Astrocyte (in vitro differentiated cells and primary cell): ENCODE measurements around the gene AARS2. TPM values are rescaled to one million over a fixed set of nuclear protein-coding genes. Genes with fewer than 3 reads are reported as not detected.

Source experiments
- DNase-seq: peaks from one replicate; pipeline ENCODE4 v3.0.0-alpha.2; 2010; ENCODE audit warnings: low read depth
- FAIRE-seq: peaks from 2 replicates; lab custom pipeline; 2011; peaks lifted over from hg19 to GRCh38; lab: Jason Lieb, UNC
- H2AFZ ChIP-seq: 2 replicates; pipeline ENCODE4 v1.6.0; 2012; ENCODE audit warnings: low read depth, low read length, inconsistent platforms
- H3K27ac ChIP-seq: 2 replicates; pipeline ENCODE4 v1.5.1; 2011; ENCODE audit warnings: low read depth, low read length, inconsistent platforms
- H3K27me3 ChIP-seq: 2 replicates; pipeline ENCODE4 v1.6.0; 2011; ENCODE audit warnings: low read length, inconsistent platforms; ENCODE audit not compliant: insufficient read depth
- H3K36me3 ChIP-seq: 2 replicates; pipeline ENCODE4 v1.5.1; 2011; ENCODE audit warnings: low read length, inconsistent platforms; ENCODE audit not compliant: insufficient read depth
- H3K4me1 ChIP-seq: 2 replicates; pipeline ENCODE4 v1.5.1; 2011; ENCODE audit warnings: low read length, inconsistent platforms; ENCODE audit not compliant: insufficient read depth
- H3K4me2 ChIP-seq: 2 replicates; pipeline ENCODE4 v1.6.0; 2012; ENCODE audit warnings: low read length, inconsistent platforms
- H3K4me3 ChIP-seq: 2 replicates; pipeline ENCODE4 v1.5.1; 2011; ENCODE audit warnings: low read depth, mild to moderate bottlenecking, low read length, inconsistent platforms; ENCODE audit not compliant: insufficient read depth
- H3K79me2 ChIP-seq: 2 replicates; pipeline ENCODE4 v1.6.0; 2012; ENCODE audit warnings: mild to moderate bottlenecking, low read length, inconsistent platforms; ENCODE audit not compliant: insufficient read depth
- H3K9ac ChIP-seq: 2 replicates; pipeline ENCODE4 v1.6.0; 2012; ENCODE audit warnings: mild to moderate bottlenecking, low read length, inconsistent platforms
- H3K9me3 ChIP-seq: 2 replicates; pipeline ENCODE4 v1.5.1; 2012; ENCODE audit warnings: low read depth, mild to moderate bottlenecking, low read length, inconsistent platforms; ENCODE audit not compliant: insufficient read depth
- H4K20me1 ChIP-seq: 2 replicates; pipeline ENCODE4 v1.6.0; 2012; ENCODE audit warnings: low read length, inconsistent platforms; ENCODE audit not compliant: insufficient read depth
- H3K27ac Mint-ChIP-seq: one replicate; pipeline ENCODE4 v1.8.0; 2021; ENCODE audit warnings: mild to moderate bottlenecking, mixed read lengths; ENCODE audit not compliant: unreplicated experiment
- H3K27me3 Mint-ChIP-seq: one replicate; pipeline ENCODE4 v1.8.0; 2021; ENCODE audit warnings: low read depth, mixed read lengths; ENCODE audit not compliant: unreplicated experiment
- H3K36me3 Mint-ChIP-seq: one replicate; pipeline ENCODE4 v1.8.0; 2021; ENCODE audit warnings: low read depth, mixed read lengths; ENCODE audit not compliant: unreplicated experiment
- H3K4me1 Mint-ChIP-seq: one replicate; pipeline ENCODE4 v1.8.0; 2021; ENCODE audit warnings: low read depth, mixed read lengths; ENCODE audit not compliant: unreplicated experiment
- H3K4me3 Mint-ChIP-seq: one replicate; pipeline ENCODE4 v1.8.0; 2021; ENCODE audit warnings: mild to moderate bottlenecking, moderate library complexity, mixed read lengths; ENCODE audit not compliant: unreplicated experiment
- H3K9me3 Mint-ChIP-seq: one replicate; pipeline ENCODE4 v1.8.0; 2021; ENCODE audit warnings: mild to moderate bottlenecking, mixed read lengths; ENCODE audit not compliant: unreplicated experiment
- EZH2 ChIP-seq: IDR thresholded peaks from 2 replicates; pipeline ENCODE4 v1.6.1; 2012; ENCODE audit warnings: mild to moderate bottlenecking, low read length, inconsistent platforms; ENCODE audit not compliant: insufficient read depth
- total RNA-seq: library from RNA; stranded (reverse); gene quantifications from 2 replicates; pipeline ENCODE4 v1.2.1, GENCODE V29; 2021
- TF ChIP-seq, protein P1 (sequence below): IDR thresholded peaks from 2 replicates; pipeline ENCODE4 v1.5.1; 2011; ENCODE audit warnings: low read depth, mild to moderate bottlenecking, inconsistent platforms, low read length, moderate library complexity; ENCODE audit not compliant: insufficient read depth

Gene AARS2
- total RNA-seq, 1 donor from 2014 or later = 12.3 TPM

DNA sequence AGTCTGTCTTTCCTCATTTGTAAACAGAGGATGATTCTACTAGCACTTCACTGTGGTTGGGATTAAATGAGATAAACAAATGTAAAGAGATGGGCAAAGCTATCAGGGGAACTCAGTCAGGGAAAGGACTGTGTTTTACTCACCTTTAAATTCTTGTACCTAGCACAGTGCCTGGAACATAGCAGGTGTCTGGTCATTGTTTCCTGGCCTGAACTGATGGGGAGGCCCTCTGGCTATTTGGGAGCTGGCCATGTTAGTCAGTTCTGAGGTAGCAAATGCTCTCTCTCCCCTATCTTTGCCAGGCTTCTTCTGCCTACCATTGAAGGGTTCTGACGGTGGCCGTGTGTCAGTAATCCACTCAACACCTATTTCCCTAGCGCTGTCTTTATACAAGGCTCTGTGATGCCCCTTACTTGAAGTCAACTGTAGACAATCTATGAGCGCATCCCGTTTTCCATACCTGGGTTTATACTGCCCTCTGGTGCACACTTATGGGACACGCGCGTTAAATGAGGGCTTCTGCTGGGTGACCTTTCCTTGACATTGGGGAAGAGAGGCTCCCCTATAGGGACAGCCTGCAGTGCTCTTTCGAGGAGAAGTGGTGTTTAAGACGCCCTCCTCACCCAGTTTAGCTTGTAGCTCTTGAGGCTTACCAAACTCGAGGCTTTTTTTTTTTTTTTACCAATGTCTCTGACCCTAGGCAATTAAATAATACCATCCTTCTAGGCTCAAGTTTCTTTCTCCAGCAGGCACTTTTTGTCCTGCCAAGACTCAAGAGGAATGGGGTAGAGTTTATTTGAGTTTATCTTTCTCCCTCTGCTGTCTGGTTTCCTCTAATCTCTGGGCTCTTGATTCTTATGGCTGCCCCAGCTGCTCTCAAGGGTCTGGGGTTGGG is 25.3 kb upstream of the AARS2 start:
- FAIRE-seq (peak; percentile 32), DNase-seq (peak; percentile 18)
- Histone ChIP-seq H3K9ac (no peak overlapping the region), H2AFZ (no peak overlapping the region), H4K20me1 (no peaks in the 10 kb centered on the region), H3K4me2 (no peak overlapping the region), H3K4me3 (no peak overlapping the region), H3K4me1 (no peaks in the 10 kb centered on the region), H3K9me3 (no peaks in the 10 kb centered on the region), H3K79me2 (no peaks in the 10 kb centered on the region), H3K36me3 (no peaks in the 10 kb centered on the region), H3K27ac (no peak overlapping the region), H3K27me3 (peaks cover 33% of the 10 kb centered on the region)
- H3K9me3 Mint-ChIP-seq = no peaks in the 10 kb centered on the region
- peaks cover 1% of the 10 kb centered on the region for H3K4me1 Mint-ChIP-seq
- TF ChIP-seq, protein P1, sequence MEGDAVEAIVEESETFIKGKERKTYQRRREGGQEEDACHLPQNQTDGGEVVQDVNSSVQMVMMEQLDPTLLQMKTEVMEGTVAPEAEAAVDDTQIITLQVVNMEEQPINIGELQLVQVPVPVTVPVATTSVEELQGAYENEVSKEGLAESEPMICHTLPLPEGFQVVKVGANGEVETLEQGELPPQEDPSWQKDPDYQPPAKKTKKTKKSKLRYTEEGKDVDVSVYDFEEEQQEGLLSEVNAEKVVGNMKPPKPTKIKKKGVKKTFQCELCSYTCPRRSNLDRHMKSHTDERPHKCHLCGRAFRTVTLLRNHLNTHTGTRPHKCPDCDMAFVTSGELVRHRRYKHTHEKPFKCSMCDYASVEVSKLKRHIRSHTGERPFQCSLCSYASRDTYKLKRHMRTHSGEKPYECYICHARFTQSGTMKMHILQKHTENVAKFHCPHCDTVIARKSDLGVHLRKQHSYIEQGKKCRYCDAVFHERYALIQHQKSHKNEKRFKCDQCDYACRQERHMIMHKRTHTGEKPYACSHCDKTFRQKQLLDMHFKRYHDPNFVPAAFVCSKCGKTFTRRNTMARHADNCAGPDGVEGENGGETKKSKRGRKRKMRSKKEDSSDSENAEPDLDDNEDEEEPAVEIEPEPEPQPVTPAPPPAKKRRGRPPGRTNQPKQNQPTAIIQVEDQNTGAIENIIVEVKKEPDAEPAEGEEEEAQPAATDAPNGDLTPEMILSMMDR = peak; percentile 72
- no peak for TF ChIP-seq EZH2
- H3K27me3 Mint-ChIP-seq = peaks cover 42% of the 10 kb centered on the region
- H3K4me3 Mint-ChIP-seq = no peak overlapping the region
- H3K36me3 Mint-ChIP-seq = no peaks in the 10 kb centered on the region
- H3K27ac Mint-ChIP-seq = no peak overlapping the region

DNA sequence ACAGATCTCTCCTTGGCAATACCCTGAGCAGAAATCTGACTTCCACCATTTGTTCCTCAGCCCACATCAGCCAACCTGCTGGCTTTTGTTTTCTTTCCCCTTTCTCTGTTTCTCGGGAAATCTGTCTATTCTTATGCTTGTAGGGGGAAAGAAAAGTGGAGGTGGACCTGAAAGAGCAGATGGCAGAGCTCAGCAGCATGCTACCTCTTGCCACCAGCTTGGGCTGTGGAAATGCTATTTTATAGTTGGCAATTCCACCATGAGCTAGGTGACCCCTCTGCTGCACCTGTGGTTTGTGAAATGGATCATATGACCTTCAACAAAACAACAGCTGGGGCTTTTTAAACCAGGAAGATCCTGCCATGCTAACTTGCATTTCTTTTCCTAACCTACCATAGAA is 22.5 kb upstream of the AARS2 start:
- H3K9me3 Mint-ChIP-seq = no peaks in the 10 kb centered on the region
- peaks cover 1% of the 10 kb centered on the region for H3K4me1 Mint-ChIP-seq
- H2AFZ ChIP-seq = no peak overlapping the region
- H3K27me3 Mint-ChIP-seq = peaks cover 37% of the 10 kb centered on the region
- H3K4me1 ChIP-seq = no peaks in the 10 kb centered on the region
- no peaks in the 10 kb centered on the region for H3K36me3 ChIP-seq
- H3K27me3 ChIP-seq = peaks cover 14% of the 10 kb centered on the region
- no peaks in the 10 kb centered on the region for H3K79me2 ChIP-seq
- H3K9ac ChIP-seq = no peak overlapping the region
- H3K4me2 ChIP-seq = no peak overlapping the region
- H3K9me3 ChIP-seq = no peaks in the 10 kb centered on the region
- H4K20me1 ChIP-seq = no peaks in the 10 kb centered on the region
- no peak overlapping the region for H3K4me3 Mint-ChIP-seq
- H3K36me3 Mint-ChIP-seq = no peaks in the 10 kb centered on the region
- no peak for DNase-seq
- no peak overlapping the region for H3K4me3 ChIP-seq
- no peak overlapping the region for H3K27ac ChIP-seq
- FAIRE-seq = no peak
- H3K27ac Mint-ChIP-seq = no peak overlapping the region
- TF ChIP-seq, protein P1 = no peak
- TF ChIP-seq EZH2 = no peak

DNA sequence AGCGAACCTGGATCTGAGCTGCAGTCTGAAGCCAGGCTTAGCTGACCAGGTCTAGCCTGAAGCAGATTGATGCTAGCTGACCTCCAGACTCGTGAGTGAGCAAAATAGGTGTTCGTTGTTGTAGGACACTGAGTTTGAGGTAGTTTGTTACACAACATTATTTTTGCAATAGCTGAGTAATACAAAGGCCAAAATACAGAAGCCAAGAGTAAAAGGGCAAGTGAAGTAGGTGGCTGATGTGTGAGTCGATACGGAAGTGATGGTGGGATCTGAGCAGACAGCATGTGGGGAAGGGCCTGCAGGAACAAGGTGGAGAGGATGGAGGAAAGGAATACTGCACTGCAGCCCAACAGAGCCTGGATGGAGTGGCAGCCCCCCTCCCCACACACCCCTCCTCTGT is 20.8 kb upstream of the AARS2 start:
- Mint-ChIP-seq H3K27me3 (peaks cover 50% of the 10 kb centered on the region), H3K36me3 (no peaks in the 10 kb centered on the region), H3K27ac (no peak overlapping the region), H3K9me3 (no peaks in the 10 kb centered on the region), H3K4me3 (no peak overlapping the region), H3K4me1 (no peaks in the 10 kb centered on the region)
- Histone ChIP-seq H3K36me3 (no peaks in the 10 kb centered on the region), H3K9ac (no peak overlapping the region), H4K20me1 (no peaks in the 10 kb centered on the region), H3K9me3 (no peaks in the 10 kb centered on the region), H3K27me3 (peaks cover 25% of the 10 kb centered on the region), H3K4me3 (no peak overlapping the region), H3K79me2 (no peaks in the 10 kb centered on the region), H2AFZ (no peak overlapping the region), H3K27ac (no peak overlapping the region), H3K4me2 (no peak overlapping the region), H3K4me1 (no peaks in the 10 kb centered on the region)
- FAIRE-seq (no peak), DNase-seq (no peak)
- TF ChIP-seq, protein P1 = no peak
- TF ChIP-seq EZH2 = no peak
